ENCODE measurements around the gene PLD5.
"Not testable (repeated sequence)": the region's sequence is repeated elsewhere in the genome, so short reads cannot be mapped to it uniquely, and the experiment has no call there.

PLD5 gene

DNA sequence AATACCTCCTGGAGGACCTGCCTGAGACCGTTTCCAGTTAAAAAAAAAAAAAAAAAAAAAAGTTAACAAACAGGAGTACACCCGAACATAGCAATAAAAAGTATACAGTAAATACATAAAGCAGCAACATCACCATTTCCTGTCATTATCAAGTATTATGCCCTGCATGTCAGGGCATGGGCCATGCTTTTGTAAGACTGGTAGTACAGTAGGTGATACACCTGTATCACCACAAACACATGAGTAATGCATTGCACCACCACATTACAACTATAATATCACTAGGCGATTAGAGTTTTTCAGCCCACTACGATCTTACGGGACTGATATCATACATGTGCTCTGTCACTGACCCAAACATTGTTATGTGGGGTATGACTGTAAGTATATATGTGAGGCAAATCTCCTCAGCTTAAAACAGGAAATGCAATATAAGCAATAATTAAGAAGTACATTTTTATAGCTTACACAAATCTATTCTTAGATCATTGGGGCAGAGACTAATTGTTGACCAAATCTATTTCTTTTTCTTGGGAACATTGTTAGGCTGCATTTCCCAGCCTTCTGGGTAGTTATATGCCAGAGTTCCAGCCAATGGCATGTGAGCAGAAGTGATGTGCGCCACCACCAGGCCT, 98.1 kb downstream of the PLD5 start:
- DNase-seq (ENCODE audit: low read depth, low spot score) = no peak

GRCh38 chr1:242425232-242425631, 99.3 kb downstream of the PLD5 start:
- DNase-seq (ENCODE audit: low read depth, low spot score) = no peak

GRCh38 chr1:242416657-242417056, 107.8 kb downstream of the PLD5 start:
- DNase-seq (ENCODE audit: low read depth, low spot score) = no peak

- no peak for DNase-seq (ENCODE audit: low read depth, low spot score)
These were observed 111.6 kb downstream of the PLD5 start for GRCh38 chr1:242412921-242413320.

- DNase-seq (ENCODE audit: low read depth, low spot score) = no peak
These were observed 112.6 kb downstream of the PLD5 start for GRCh38 chr1:242411901-242412300.

DNA sequence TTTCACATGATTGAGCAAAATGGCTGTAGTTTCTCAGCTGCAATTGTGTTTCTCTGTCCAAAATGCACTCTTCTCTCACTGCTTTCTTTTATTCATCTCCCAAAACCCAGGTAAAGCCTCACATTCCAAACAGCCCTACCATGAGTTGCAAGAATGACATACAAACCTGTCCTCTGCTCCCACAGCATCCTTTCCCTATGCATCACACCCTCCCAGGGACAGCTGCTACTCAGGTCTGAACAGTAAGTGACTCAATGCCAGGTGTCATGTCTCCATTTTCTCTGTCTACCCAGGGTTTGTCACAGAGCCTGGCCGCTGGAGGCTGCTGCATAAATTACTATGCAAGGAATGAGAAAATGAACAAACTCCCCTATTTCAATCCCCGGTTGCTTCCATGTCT, 118.5 kb downstream of the PLD5 start:
- no peak for DNase-seq (ENCODE audit: low read depth, low spot score)

GRCh38 chr1:242404296-242404695, 120.2 kb downstream of the PLD5 start:
- no peak for DNase-seq (ENCODE audit: low read depth, low spot score)

DNA sequence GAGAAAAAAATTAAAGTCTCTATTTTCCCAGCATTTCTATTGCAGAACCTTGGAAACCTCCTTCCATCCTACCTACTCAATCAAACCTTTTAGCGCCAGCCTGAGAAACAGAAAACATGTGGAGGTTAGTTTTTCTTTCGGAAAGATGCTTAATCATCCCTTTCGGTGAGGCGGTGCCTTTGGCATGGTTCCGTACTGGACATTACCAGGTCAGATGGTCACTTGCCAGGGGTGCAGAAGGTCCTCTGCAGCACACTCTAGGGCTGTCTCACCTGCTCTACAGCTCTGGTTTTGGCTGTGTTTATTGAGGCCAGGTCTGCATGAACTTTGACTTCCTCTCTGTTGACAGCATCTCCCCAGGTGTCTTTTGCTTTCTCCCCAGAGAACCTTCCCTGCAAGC, 121.5 kb downstream of the PLD5 start:
- DNase-seq (ENCODE audit: low read depth, low spot score) = no peak

GRCh38 chr1:242401937-242402336, 122.6 kb downstream of the PLD5 start:
- no peak for DNase-seq (ENCODE audit: low read depth, low spot score)

GRCh38 chr1:242398351-242398750, 126.1 kb downstream of the PLD5 start:
- no peak for DNase-seq (ENCODE audit: low read depth, low spot score)

- no peak for DNase-seq (ENCODE audit: low read depth, low spot score)
These were observed 132.6 kb downstream of the PLD5 start for GRCh38 chr1:242391896-242392295.

DNA sequence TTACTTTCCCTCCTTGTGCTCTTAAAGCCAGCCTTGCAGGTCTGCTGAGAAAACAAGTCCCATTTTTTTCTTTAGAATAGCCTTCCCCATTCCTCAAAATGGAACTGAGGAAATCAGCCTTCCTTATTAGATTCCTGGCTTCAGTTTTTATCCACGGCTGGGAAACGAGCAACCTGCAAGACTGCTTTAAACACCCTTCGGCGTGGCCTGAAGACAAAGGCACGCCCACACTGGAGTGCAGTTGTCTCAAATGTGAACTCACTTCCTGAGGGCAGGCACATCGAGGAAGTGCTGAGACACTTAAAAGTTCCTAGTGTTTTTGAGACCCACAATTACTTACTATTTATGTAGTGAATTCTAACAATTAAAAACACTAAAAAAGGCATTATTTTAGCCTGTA, 148.4 kb downstream of the PLD5 start:
- not testable (repeated sequence) for DNase-seq (ENCODE audit: low read depth, low spot score)

- not testable (repeated sequence) for DNase-seq (ENCODE audit: low read depth, low spot score)
These were observed 174.1 kb downstream of the PLD5 start for GRCh38 chr1:242350446-242350845.

- no peak for DNase-seq (ENCODE audit: low read depth, low spot score)
These were observed 174.9 kb downstream of the PLD5 start for GRCh38 chr1:242349636-242350035.

DNA sequence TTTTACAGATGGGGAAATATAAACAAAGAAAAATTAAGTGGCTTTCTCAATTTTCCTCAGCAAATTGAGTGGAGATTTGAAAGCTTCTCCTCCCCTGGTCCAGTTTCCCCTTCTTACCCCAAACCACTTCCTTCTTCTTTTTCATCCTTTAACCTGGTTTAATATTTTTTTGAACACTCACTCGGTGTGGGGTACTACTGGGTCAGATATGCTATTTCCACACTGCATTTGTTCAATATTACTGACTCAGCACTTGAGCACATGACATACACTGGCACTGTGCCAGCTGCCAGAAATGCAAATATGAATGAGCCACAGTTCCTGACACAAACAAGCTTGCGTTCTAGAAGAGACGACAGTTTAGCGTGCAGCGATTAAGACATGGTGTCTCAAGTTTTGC, 193.6 kb downstream of the PLD5 start:
- not testable (repeated sequence) for DNase-seq (ENCODE audit: low read depth, low spot score)

DNA sequence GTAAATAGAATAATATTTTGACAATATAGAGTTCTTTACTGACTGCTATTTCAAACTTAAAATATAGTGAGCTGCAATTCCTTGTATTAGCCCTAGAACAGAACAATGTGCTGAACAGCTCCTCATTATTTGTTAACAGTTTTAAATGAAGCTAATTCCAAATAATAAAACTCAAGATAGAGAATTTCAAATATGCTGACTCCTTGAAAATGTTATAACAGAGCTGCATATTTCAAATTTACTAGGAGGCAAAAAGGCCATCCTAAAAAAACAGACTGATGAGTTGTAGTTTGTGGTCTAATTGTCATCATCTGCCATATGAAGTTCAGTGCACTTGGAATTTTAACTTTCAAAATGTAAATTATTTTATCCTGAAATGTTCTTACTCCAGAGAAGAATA, 197.1 kb downstream of the PLD5 start:
- DNase-seq (ENCODE audit: low read depth, low spot score) = not testable (repeated sequence)

DNA sequence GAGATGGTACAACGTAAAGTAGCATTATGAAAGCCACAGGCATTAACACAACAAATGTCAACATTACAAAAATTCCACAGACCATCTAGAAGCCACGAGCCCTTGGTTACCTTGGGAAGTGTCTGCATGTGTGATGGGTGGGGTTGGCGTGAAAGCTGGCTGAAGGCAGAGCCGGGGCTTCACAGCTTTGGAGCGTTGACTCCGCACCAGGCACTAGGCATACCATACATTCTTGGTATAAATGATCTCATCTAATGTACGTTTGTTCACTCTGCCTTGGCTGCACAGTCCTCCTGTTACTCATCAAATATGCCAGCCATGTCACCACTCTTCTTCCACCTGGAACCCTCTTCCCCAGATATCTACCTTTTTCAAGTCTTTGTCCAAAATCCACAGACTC, 202.5 kb downstream of the PLD5 start:
- not testable (repeated sequence) for DNase-seq (ENCODE audit: low read depth, low spot score)

- DNase-seq (ENCODE audit: low read depth, low spot score) = no peak
These were observed 206.4 kb downstream of the PLD5 start for GRCh38 chr1:242318140-242318539.

DNA sequence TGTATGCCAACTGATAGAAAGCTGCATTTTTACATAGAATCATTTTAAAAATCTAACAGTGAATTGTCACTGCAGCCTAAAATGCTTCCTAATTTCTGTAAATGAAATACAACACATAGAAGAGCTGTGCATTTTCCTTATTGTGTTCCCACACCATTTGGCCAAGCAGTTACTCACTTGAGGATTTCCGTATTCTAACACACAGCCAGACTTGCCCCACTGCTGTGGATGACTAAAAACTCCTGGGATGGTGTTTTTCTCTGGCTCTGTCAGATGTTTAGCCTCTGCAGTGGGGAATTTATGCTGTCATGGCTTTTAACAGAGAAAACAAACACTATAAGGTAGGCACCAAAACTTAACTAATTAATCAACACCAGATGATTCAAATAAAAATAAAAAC, 209.6 kb downstream of the PLD5 start:
- DNase-seq (ENCODE audit: low read depth, low spot score) = not testable (repeated sequence)

DNA sequence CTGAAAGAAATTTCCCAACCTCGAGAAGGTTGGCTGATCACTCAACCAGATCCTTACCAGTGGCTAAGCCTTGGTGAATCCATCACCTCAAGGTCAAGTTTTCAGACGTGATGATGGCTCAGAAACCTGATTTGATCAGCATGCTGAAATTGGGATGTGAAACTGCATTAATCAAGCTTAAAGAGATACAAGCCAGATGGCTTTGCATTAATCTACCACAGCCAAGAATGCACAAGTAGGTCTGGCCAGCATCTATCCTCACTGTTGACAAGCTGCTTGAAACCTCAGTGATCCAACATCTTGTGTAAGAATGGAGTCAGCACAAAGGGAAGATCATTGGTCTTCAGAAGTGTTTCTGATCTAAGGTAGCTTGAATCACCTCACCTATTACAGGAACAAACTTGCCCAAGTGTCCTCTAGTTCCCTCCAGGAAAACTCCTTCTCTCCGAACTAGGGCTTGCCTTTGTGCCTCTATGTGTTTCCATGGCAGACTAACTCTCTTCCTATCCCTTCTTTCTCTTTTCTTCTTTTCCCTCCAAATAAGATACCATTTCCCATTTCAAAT, 210.3 kb downstream of the PLD5 start:
- DNase-seq (ENCODE audit: low read depth, low spot score) = not testable (repeated sequence)

GRCh38 chr1:242308681-242309080, 215.8 kb downstream of the PLD5 start:
- DNase-seq (ENCODE audit: low read depth, low spot score) = not testable (repeated sequence)

GRCh38 chr1:242293781-242294180, 230.7 kb downstream of the PLD5 start:
- not testable (repeated sequence) for DNase-seq (ENCODE audit: low read depth, low spot score)

GRCh38 chr1:242288067-242288466, 236.4 kb downstream of the PLD5 start:
- DNase-seq (ENCODE audit: low read depth, low spot score) = not testable (repeated sequence)

All from activated CD4-positive, CD25-positive, alpha-beta regulatory T cell treated with anti-CD3 and anti-CD28 coated beads, Interleukin-2, amount 50 U/mL, for 16 hours (primary cell).